Measurements from ENCODE around the gene CHRM1. TPM values are rescaled to one million over a fixed set of nuclear protein-coding genes. Genes with fewer than 3 reads are reported as not detected.

Gene CHRM1
- total RNA-seq, 6 donors from 2014 or later: 0.59 to 7.3 (median 3.0) TPM; not detected in 1

DNA sequence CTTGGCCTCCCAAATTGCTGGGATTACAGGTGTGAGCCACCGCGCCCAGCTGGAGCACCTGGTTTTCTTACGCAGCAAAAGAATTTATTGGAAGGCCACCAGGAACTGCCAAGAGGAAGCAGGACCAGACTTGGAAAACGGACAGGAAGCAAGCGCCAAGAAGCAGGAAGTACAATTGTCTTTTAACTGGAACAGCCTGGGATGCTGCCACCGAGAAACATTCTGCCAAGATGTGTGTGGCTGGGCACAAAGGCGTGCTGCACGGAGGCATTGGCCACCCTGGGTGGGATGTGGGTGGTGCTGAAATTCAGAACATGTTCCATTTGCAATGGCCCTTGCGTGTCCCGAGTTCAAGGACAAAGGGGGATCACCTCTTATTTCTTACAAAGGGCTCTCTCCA lies 25.1 kb downstream of the CHRM1 start:
- DNase-seq (peak in 1 of 2 donors; percentile 42), ATAC-seq (ENCODE audit: low FRiP score in 2 of 2) (no peak)
- Histone ChIP-seq H3K27me3 (no peaks in the 10 kb centered on the region), H3K9me3 (no peaks in the 10 kb centered on the region), H3K36me3 (no peaks in the 10 kb centered on the region), H3K4me3 (no peak overlapping the region), H3K27ac (peak overlapping the region; percentile 26 to 80 (median 62)), H3K4me1 (peaks cover 0 to 8% (median 5%) of the 10 kb centered on the region in 4 donors)
- WGBS, 2 donors: 47 to 56% methylated on average over 10 of the region's 10 CpGs
- TF ChIP-seq POLR2A (IDR thresholded peaks at IDR 0.05) (no peak), EP300 (IDR thresholded peaks at IDR 0.05) (peak in 1 of 4 donors; percentile 82), POLR2AphosphoS5 (IDR thresholded peaks at IDR 0.05) (peak; percentile 75 to 89)
- TF ChIP-seq, protein P1, sequence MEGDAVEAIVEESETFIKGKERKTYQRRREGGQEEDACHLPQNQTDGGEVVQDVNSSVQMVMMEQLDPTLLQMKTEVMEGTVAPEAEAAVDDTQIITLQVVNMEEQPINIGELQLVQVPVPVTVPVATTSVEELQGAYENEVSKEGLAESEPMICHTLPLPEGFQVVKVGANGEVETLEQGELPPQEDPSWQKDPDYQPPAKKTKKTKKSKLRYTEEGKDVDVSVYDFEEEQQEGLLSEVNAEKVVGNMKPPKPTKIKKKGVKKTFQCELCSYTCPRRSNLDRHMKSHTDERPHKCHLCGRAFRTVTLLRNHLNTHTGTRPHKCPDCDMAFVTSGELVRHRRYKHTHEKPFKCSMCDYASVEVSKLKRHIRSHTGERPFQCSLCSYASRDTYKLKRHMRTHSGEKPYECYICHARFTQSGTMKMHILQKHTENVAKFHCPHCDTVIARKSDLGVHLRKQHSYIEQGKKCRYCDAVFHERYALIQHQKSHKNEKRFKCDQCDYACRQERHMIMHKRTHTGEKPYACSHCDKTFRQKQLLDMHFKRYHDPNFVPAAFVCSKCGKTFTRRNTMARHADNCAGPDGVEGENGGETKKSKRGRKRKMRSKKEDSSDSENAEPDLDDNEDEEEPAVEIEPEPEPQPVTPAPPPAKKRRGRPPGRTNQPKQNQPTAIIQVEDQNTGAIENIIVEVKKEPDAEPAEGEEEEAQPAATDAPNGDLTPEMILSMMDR (IDR thresholded peaks at IDR 0.05): no peak

DNA sequence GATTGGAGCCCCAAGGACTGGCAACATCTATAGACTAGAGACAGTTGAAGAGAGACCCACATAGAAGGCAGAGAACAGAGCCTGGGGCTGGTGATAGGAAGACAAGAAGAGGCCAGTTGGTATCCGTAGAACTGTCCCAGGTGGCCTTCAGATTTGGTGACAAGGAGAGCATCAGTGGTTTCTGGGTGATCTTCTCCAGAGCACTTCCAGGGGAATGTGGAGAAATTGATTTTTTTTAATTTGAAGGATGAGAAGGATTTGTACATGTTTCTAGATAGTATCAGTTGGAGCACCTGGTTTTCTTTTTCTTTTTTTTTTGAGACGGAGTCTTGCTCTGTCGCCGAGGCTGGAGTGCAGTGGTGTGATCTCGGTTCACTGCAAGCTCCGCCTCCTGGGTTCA lies 25.7 kb downstream of the CHRM1 start:
- no peak overlapping the region for H3K4me3 ChIP-seq
- no peaks in the 10 kb centered on the region for H3K27me3 ChIP-seq
- WGBS, 2 donors: 81 to 84% methylated on average over 6 of the region's 6 CpGs
- H3K36me3 ChIP-seq: no peaks in the 10 kb centered on the region
- TF ChIP-seq EP300 (IDR thresholded peaks at IDR 0.05) (no peak), POLR2A (IDR thresholded peaks at IDR 0.05) (no peak), POLR2AphosphoS5 (IDR thresholded peaks at IDR 0.05) (no peak)
- TF ChIP-seq, protein P1 (IDR thresholded peaks at IDR 0.05): no peak
- ATAC-seq (ENCODE audit: low FRiP score in 2 of 2) (no peak), DNase-seq (no peak)
- H3K4me1 ChIP-seq: peaks cover 3 to 14% (median 10%) of the 10 kb centered on the region in 4 donors
- no peaks in the 10 kb centered on the region for H3K9me3 ChIP-seq
- H3K27ac ChIP-seq: peak overlapping the region in 3 of 4 donors; percentile 26 to 80 (median 72)

DNA sequence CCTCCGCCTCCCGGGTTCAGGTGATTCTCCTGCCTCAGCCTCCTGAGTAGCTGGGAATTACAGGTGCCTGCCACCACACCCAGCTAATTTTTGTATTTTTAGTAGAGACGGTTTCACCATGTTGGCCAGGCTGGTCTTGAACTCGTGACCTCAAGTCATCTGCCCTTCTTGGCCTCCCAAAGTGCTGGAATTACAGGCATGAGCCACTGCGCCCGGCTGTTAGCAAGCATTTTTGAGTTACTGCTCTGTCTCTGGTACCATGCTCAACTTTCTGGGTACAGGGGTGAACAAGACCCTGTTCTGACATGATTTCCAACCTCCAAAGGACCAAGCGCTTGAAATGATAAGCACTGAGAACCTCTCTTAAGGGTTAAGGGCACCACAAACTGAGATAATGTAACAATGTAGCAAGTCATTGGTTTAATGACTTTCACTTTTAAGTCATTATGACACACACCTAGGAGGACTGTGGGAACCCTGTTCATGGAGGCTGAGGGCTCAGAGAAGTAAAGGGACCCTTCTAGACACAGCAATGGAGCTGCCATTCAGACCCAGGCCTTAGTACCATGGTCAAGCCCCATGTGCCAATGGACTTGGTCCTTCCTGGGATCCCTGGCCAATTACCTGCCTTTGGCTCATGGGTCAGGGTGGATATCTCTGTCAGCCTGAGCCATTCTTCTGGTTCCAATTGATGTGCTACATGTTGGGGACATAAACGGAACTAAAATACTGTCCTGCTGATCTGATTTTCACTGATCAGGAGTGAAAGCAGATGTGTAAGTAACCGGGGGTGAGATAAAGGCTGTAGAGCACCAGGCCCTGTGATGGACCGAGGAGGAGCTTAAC lies 28.9 kb downstream of the CHRM1 start:
- H3K27me3 ChIP-seq: no peaks in the 10 kb centered on the region
- no peak overlapping the region for H3K4me3 ChIP-seq
- peak overlapping the region in 3 of 4 donors; percentile 45 to 77 (median 74) for H3K27ac ChIP-seq
- ATAC-seq (ENCODE audit: low FRiP score in 2 of 2) (no peak), DNase-seq (no peak)
- H3K9me3 ChIP-seq: no peaks in the 10 kb centered on the region
- WGBS, 2 donors: 88 to 90% methylated on average over 7 to 10 of the region's 10 CpGs
- H3K36me3 ChIP-seq: peaks cover 13 to 25% (median 24%) of the 10 kb centered on the region in 4 donors
- TF ChIP-seq, protein P1 (IDR thresholded peaks at IDR 0.05): no peak
- TF ChIP-seq EP300 (IDR thresholded peaks at IDR 0.05): no peak
- no peak for TF ChIP-seq POLR2AphosphoS5 (IDR thresholded peaks at IDR 0.05)
- no peak for TF ChIP-seq POLR2A (IDR thresholded peaks at IDR 0.05)
- H3K4me1 ChIP-seq: peaks cover 23 to 46% (median 37%) of the 10 kb centered on the region in 4 donors

DNA sequence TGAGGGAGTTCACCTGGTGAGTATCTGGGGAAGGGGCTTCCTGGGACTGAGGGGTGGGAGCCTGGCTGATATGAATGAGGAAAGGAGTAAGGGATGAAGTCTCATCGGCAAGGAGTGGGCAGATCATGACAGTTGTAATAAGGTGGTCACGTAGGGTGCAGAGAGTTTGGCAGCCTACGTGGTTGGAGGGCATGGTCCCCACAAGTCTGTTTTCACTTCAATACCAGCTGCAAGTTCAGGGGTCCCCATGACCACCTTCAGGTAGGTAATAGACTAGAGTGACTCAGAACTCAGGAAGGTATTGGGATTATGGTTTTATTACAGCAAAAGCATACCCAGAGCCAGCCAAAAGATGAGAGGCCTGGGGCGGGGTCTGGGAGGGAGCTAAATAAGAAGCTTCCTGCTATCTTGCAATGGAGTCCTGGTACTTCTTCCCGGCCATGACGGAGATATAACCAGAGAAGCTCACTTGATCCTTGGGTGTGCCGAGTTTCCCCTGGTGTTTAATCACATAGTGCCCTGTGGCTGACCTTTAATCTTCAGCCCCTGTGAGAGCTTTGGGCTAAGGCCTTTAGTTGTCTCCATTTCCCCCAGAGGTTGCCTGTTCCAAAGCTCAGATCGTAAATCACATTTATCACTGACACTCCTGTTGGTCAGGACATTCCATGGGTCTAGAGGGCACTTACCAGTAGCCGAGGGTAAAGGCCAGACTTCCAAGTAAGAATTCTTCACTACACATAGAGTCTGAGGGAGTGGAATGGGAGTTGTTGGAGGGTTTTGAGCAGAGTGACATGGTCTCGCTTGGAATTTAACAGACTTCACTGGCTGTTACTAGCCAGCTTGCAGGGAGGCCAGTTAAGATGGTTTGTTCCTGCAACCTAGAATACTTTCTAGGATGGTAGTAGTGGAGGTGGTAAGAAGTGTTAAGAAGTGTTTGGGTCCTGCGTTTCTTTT lies 31.4 kb downstream of the CHRM1 start:
- H3K4me1 ChIP-seq: peaks cover 33 to 70% (median 55%) of the 10 kb centered on the region in 4 donors
- ATAC-seq (ENCODE audit: low FRiP score in 2 of 2) (peak; percentile 31 to 47), DNase-seq (no peak)
- 64 to 71% methylated on average over 8 to 11 of the region's 11 CpGs for WGBS, 2 donors
- no peak for TF ChIP-seq POLR2A (IDR thresholded peaks at IDR 0.05)
- peak in 1 of 2 donors; percentile 32 for TF ChIP-seq POLR2AphosphoS5 (IDR thresholded peaks at IDR 0.05)
- TF ChIP-seq EP300 (IDR thresholded peaks at IDR 0.05): peak in 1 of 4 donors; percentile 15
- H3K9me3 ChIP-seq: no peaks in the 10 kb centered on the region
- peak overlapping the region; percentile 49 to 77 (median 68) for H3K27ac ChIP-seq
- no peaks in the 10 kb centered on the region for H3K27me3 ChIP-seq
- peaks cover 35 to 50% (median 50%) of the 10 kb centered on the region in 4 donors for H3K36me3 ChIP-seq
- H3K4me3 ChIP-seq: no peak overlapping the region
